Peyer's patch (tissue), 4 donors: ENCODE results near the gene ELFN2.

ENCODE experiments used
- POLR2A ChIP-seq, 2 donors: fragments of 450-650 bp; IDR thresholded peaks; one replicate each; pipeline ENCODE4 v1.5.1; 2017; ENCODE audit warnings: antibody characterized with exemption in 2 of 2, mild to moderate bottlenecking in 2 of 2, moderate library complexity in 2 of 2
- TF ChIP-seq, protein P1 (sequence below), 6 experiments: fragments of 450-650 bp in 4 of 6; fragments of 200-600 bp in 2 of 6; sonication (generic) in 1 of 6; IDR thresholded peaks; one replicate each; pipeline ENCODE4 v1.5.1; 2017 to 2019; ENCODE audit warnings: antibody characterized with exemption in 6 of 6, mild to moderate bottlenecking in 3 of 6, moderate library complexity in 1 of 6

GRCh38 chr22:37353839-37354238 is 73.4 kb downstream of the ELFN2 start:
- TF ChIP-seq, protein P1, sequence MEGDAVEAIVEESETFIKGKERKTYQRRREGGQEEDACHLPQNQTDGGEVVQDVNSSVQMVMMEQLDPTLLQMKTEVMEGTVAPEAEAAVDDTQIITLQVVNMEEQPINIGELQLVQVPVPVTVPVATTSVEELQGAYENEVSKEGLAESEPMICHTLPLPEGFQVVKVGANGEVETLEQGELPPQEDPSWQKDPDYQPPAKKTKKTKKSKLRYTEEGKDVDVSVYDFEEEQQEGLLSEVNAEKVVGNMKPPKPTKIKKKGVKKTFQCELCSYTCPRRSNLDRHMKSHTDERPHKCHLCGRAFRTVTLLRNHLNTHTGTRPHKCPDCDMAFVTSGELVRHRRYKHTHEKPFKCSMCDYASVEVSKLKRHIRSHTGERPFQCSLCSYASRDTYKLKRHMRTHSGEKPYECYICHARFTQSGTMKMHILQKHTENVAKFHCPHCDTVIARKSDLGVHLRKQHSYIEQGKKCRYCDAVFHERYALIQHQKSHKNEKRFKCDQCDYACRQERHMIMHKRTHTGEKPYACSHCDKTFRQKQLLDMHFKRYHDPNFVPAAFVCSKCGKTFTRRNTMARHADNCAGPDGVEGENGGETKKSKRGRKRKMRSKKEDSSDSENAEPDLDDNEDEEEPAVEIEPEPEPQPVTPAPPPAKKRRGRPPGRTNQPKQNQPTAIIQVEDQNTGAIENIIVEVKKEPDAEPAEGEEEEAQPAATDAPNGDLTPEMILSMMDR (IDR thresholded peaks at IDR 0.05) = no peak
- no peak for TF ChIP-seq POLR2A (IDR thresholded peaks at IDR 0.05)
